ENCODE data around the gene TNFSF10.
"Not testable (repeated sequence)": the region's sequence is repeated elsewhere in the genome, so short reads cannot be mapped to it uniquely, and the experiment has no call there.

TNFSF10 gene

GRCh38 chr3:172522871-172523818, at the start of gene TNFSF10:
TNFSF10 (minus strand) TSS chr3:172523430; CDS start chr3:172523384, 46 bp downstream.
- peak; percentile 68 for DNase-seq (ENCODE audit: low spot score)

DNA sequence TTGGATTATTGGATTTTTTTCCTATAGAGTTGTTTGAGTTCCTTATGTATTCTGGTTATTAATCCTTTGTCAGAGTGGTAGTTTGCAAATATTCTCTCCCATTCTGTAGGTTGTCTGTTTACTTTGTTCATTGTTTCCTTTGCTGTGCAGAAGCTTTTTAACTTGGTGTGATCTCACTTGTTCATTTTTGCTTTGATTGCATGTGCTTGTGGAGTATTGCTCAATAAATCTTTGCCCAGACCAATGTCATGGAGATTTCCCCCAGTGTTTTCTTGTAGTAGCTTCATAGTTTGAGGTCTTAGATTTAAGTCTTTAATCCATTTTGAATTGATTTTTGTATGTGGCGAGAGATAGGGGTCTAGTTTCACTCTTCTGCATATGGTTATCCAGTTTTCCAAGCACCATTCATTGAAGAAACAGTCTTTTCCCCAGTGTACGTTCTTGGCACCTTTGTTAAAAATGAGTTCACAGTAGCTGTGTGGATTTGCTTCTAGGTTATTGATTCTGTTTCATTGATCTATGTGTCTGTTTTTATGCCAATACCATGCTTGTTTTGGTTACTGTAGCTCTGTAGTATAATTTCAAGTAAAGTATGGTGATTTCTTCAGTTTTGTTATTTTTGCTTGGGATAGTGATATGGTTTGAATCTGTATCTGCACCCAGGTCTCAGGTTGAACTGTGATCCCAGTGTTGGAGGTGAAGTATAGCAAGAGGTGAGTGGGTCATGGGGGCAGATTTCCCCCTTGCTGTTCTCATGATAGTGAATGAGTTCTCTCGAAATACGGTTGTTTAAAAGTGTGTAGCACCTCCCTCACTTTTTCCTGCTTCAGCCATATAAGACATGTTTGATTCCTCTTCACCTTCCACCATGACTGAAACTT, 46.1 kb upstream of the TNFSF10 start:
- DNase-seq (ENCODE audit: low spot score) = no peak

- DNase-seq (ENCODE audit: low spot score) = no peak
Measured at GRCh38 chr3:172568701-172569100, 45.5 kb upstream of the TNFSF10 start.

GRCh38 chr3:172566785-172567184, 43.6 kb upstream of the TNFSF10 start:
- not testable (repeated sequence) for DNase-seq (ENCODE audit: low spot score)

DNA sequence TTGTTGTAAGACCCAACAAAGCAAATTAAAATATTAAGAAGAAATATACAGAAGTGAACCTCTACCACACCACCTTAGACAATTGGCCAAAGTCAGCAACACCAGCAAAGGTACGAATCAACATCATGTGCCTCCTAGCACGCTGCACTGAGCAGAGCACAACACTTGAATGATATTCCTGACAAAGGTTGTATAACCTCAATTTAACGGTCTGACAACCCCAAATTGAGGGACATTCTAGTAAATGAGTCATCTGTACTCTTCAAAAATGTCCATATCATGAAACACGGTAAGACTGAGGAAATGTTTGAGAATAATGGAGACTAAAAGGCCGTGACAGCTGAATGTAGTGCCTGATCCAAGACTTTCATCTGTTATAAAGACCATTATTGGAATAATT, 41.3 kb upstream of the TNFSF10 start:
- DNase-seq (ENCODE audit: low spot score) = no peak

DNA sequence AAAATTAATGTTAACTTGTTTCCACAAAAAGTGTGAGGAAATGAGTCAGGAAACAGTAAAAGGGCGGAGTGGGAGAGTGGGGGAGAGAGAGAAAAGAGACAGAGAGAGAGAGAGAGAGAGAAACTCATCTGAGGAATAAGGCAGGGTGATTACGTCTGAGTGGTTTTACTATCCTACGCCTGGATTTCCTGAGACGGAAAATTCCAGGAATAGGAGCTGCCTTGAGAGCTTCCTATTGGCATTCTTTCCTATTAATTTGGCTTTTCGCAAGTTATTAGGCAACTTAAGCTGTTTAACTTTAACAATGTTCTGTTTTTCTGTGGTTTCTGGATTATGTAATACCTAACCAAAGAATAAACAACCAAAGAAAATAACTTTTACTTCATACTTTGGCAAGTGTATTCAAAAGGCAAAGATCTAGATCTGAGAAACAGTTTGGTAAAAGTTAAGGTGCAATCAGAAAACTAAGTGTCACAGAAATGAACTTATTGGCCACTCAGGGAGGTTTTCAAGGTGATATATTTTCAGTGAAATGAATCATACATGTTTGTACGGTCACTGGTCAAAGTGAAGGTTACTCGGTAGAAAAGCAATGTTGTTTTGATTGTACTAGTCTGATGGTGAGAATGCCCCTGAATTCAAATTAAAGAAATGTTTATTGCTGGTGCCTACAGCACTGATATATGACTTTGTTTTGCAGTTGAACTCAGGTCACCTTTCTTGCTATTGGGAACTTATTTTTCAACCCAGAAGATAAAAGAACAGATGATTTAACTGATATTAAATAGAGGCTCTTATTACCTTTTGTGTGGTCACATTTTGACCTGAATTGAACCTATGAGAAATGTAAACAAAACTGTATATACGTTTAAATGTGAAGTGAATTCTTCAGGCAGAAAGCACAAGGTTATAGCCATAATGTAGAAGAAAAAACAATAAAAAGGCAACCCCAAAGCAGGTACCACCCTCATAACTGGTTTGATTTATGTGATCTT, 39.9 kb upstream of the TNFSF10 start:
- peak; percentile 51 for DNase-seq (ENCODE audit: low spot score)

GRCh38 chr3:172561897-172562640, 38.8 kb upstream of the TNFSF10 start:
- no peak for DNase-seq (ENCODE audit: low spot score)

GRCh38 chr3:172560586-172560985, 37.4 kb upstream of the TNFSF10 start:
- no peak for DNase-seq (ENCODE audit: low spot score)

GRCh38 chr3:172560026-172560425, 36.8 kb upstream of the TNFSF10 start:
- no peak for DNase-seq (ENCODE audit: low spot score)

GRCh38 chr3:172559020-172559419, 35.8 kb upstream of the TNFSF10 start:
- DNase-seq (ENCODE audit: low spot score) = no peak

GRCh38 chr3:172557515-172558220, 34.4 kb upstream of the TNFSF10 start:
- DNase-seq (ENCODE audit: low spot score) = no peak

GRCh38 chr3:172553526-172554252, 30.5 kb upstream of the TNFSF10 start:
- no peak for DNase-seq (ENCODE audit: low spot score)

DNA sequence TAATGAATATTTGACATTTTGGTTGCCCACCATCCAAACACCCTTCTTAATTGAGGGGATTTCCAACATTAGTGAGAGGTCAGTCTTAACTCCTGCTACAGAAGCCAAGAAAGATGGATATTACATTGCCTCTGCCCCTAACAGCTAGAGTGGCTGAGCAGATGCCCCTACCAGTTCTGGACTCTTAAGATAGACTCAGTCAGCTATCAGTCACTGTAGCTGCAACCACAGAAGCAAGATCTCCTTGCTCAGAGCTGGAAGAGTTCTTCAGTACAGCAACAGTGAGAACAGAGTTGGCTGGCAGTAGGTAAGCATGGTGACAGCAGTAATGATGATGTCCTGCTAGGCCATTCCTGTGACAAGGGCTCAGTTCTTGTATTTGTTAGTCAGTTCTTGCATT, 29.4 kb upstream of the TNFSF10 start:
- no peak for DNase-seq (ENCODE audit: low spot score)

DNA sequence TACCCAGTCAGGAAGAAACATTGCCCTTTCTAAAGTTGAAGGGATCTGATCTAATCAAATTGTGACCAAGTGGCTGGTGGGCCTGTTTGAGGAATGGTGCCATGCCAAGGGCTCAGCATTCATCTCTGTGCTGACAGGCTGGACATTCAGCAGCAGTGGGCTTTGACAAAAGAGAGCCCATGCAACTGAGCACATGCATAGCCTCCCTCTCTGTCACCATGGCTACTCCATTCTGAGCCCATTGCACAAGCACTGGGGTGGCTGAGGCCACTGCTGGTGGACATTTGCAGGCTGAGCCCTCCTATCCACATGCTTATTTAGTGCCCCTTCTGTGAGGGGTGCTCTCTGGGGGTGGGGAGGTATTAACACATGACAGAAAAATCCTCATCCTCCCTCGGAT, 28.6 kb upstream of the TNFSF10 start:
- no peak for DNase-seq (ENCODE audit: low spot score)

DNA sequence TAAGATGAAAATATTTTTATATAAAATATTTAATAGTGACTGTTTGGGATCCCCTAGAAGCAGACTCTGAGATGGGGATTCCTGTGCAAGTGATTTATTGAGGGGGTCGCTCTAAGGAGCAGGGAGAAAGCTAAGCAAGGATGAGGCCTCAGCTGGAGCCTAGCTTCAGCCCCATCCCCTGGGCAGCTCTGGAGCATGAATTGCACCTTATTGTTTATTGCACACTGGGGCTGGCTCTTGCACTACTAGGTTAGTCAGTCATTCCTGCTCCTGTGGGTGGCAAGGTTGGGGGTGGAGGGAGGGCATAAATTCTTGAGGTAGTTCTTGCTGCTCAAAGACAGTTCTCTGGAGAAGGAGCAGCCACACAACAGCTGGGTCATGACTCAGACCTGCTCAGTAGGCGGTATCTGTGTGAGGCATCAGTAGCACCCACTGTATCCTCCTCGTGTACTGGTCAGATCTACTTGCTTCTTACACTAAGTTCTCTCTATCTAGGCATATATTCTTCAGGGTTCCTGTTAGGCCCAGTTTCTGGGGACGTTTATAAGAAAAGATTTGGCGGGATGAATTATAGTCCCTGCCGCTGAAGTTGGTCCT, 27.2 kb upstream of the TNFSF10 start:
- DNase-seq (ENCODE audit: low spot score) = peak; percentile 59

DNA sequence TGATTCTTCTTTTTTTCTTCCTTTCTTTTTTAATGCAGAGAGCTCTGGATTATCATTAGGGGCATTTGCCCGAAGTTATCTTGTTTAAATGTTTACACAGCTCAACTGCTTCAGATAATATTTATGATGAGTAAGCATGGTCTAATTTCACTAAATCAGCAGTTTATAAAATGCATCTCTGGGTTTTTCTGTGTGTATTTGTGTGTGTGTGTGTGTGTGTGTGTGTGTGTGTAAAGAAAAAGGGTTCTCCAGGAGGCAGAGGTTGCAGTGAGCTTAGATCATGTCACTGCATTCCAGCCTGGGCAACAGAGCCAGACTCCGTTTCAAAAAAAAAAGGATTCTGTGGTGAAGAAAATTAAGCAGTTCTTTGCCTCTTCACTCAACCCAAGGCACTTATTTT, 25.9 kb upstream of the TNFSF10 start:
- no peak for DNase-seq (ENCODE audit: low spot score)

DNA sequence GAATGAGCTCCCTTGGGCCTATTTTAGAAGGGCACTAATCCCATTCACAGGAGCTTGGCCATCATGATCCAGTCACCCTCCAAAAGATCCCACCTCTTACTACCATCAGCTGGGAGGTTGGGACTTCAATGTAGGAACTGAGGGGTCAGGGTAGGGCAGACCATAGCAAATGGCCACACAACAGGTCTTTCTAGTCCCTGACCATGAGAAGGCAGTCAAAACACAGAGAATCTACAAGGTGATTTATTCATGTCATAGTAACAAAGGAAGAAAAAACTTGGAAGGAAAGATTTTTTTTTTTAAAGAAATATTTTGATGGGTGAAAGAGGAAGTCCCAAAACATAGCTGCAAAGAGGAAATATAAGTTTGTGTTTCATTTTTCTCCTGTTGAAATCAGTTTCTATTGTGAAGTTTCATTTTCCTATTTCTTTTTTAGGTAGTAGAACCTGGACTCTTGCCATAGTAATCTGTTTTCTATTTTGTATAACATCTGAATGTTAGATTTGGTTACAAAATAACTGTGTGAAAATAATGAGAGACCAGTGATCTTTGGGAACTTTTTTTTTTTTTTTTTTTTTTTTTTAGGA, 23.5 kb upstream of the TNFSF10 start:
- no peak for DNase-seq (ENCODE audit: low spot score)

DNA sequence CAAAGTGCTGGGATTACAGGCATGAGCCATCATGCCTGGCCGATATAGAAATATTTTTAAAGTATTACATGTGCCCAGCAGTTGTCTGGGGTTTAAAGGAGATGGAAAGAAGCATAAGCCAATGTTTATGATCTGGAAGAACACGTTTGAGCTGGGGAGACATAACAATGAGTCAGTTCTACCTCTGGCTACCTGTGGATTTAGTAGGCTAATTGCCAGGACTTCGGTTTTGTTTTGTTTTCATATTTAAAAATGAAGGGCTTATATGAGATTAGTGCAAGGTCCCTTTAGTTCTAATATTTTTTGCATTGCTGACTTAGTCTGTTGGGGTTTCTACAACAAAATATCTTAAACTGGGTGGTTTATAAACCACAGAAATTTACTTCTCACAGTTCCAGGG, 22.9 kb upstream of the TNFSF10 start:
- DNase-seq (ENCODE audit: low spot score) = no peak

- DNase-seq (ENCODE audit: low spot score) = no peak
Measured at GRCh38 chr3:172544404-172544803, 21.2 kb upstream of the TNFSF10 start.

Measured in CD4-positive, alpha-beta T cell treated with Interleukin-15 for 4 hours (primary cell).